Loucy (cell line): ENCODE data around the gene DOC2A.

Source experiments
- H2AFZ ChIP-seq: fragments of 200-600 bp; sonication (generic); 2 replicates; pipeline ENCODE4 v1.6.0; 2016; ENCODE audit warnings: antibody characterized with exemption, mild to moderate bottlenecking, low read length, moderate library complexity
- H3F3A ChIP-seq: fragments of 200-600 bp; 2 replicates; pipeline ENCODE4 v1.6.0; 2016; ENCODE audit warnings: antibody characterized with exemption, low read depth, mild to moderate bottlenecking
- H3K27me3 ChIP-seq: fragments of 200-600 bp; sonication (generic); 2 replicates; pipeline ENCODE4 v1.6.1; 2014; ENCODE audit warnings: low read length, mild to moderate bottlenecking; ENCODE audit not compliant: insufficient read depth, poor library complexity, severe bottlenecking
- H3K36me3 ChIP-seq: fragments of 200-600 bp; sonication (generic); 2 replicates; pipeline ENCODE4 v1.6.1; 2016; ENCODE audit warnings: low read length; ENCODE audit not compliant: insufficient read depth
- H3K4me1 ChIP-seq: fragments of 200-600 bp; sonication (generic); 2 replicates; pipeline ENCODE4 v1.5.1; 2014; ENCODE audit warnings: low read length, mild to moderate bottlenecking; ENCODE audit not compliant: insufficient read depth, poor library complexity, severe bottlenecking
- H3K4me2 ChIP-seq: fragments of 200-600 bp; sonication (generic); 2 replicates; pipeline ENCODE4 v1.6.0; 2014; ENCODE audit warnings: antibody characterized with exemption, low read length, low read depth, mild to moderate bottlenecking; ENCODE audit not compliant: poor library complexity, severe bottlenecking
- H3K4me3 ChIP-seq: fragments of 200-600 bp; sonication (generic); 2 replicates; pipeline ENCODE4 v1.5.1; 2014; ENCODE audit warnings: low read length, mild to moderate bottlenecking, mixed read lengths; ENCODE audit not compliant: poor library complexity, severe bottlenecking
- H3K79me2 ChIP-seq: fragments of 200-600 bp; sonication (generic); 2 replicates; pipeline ENCODE4 v1.6.1; 2014; ENCODE audit warnings: low read length; ENCODE audit not compliant: insufficient read depth
- H3K9ac ChIP-seq: fragments of 200-600 bp; sonication (generic); 2 replicates; pipeline ENCODE4 v1.6.0; 2014; ENCODE audit warnings: mild to moderate bottlenecking, low read depth, low read length, moderate library complexity; ENCODE audit not compliant: poor library complexity, severe bottlenecking
- H3K9me2 ChIP-seq: fragments of 200-600 bp; sonication (generic); replicated peaks from 2 replicates; pipeline ENCODE4 v1.6.1; 2016; ENCODE audit warnings: low read depth, low read length, mixed read lengths
- H3K9me3 ChIP-seq: fragments of 200-600 bp; sonication (generic); 2 replicates; pipeline ENCODE4 v1.6.1; 2014; ENCODE audit warnings: mild to moderate bottlenecking, antibody characterized with exemption, low read length, low read depth; ENCODE audit not compliant: insufficient read depth
- H4K20me1 ChIP-seq: fragments of 200-600 bp; sonication (generic); 2 replicates; pipeline ENCODE4 v1.6.0; 2014; ENCODE audit warnings: antibody characterized with exemption, low read length, mild to moderate bottlenecking; ENCODE audit not compliant: insufficient read depth, poor library complexity, severe bottlenecking
- EZH2phosphoT487 ChIP-seq: fragments of 200-600 bp; IDR thresholded peaks from 2 replicates; pipeline ENCODE4 v1.6.1; 2018; ENCODE audit warnings: antibody characterized with exemption, mild to moderate bottlenecking, moderate library complexity, borderline replicate concordance
- TF ChIP-seq, protein P1 (sequence below): fragments of 200-600 bp; sonication (generic); conservative IDR thresholded peaks from 2 replicates; pipeline ENCODE4 v1.5.1; 2014; ENCODE audit warnings: mild to moderate bottlenecking, antibody characterized with exemption, low read length

The DOC2A gene

DNA sequence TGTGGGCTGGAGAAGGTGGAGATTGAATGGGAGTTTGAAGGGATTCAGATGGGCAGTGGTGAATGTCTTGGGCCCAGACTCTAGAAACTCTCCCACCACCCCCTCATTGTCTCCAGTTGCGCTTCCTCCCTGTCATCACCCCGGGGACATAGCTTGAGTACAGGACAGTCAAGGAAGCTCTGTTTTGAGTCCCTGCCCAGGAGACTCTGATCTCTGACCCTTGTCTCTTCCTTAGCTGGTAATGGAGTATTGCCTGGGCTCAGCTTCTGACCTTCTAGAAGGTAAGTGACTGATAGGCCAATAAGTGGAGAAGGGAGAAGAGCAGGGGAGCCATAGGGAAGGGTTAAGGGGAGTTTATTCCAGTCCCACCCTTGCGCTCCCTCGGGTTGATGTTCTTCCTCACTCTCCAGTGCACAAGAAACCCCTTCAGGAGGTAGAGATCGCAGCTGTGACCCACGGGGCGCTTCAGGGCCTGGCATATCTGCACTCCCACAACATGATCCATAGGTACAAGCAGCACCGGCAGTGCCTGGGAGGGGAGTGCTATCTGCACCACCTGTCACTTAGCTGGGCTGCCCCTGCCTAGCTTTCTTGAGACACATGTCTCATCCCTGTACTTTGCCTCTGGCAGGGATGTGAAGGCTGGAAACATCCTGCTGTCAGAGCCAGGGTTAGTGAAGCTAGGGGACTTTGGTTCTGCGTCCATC, 32.1 kb downstream of the DOC2A start:
- no peak overlapping the region for H2AFZ ChIP-seq
- peaks cover 52% of the 10 kb centered on the region for H3K79me2 ChIP-seq
- H3K27me3 ChIP-seq = no peaks in the 10 kb centered on the region
- H3K4me2 ChIP-seq = peak overlapping the region; percentile 86
- no peak overlapping the region for H3K4me3 ChIP-seq
- TF ChIP-seq, protein P1, sequence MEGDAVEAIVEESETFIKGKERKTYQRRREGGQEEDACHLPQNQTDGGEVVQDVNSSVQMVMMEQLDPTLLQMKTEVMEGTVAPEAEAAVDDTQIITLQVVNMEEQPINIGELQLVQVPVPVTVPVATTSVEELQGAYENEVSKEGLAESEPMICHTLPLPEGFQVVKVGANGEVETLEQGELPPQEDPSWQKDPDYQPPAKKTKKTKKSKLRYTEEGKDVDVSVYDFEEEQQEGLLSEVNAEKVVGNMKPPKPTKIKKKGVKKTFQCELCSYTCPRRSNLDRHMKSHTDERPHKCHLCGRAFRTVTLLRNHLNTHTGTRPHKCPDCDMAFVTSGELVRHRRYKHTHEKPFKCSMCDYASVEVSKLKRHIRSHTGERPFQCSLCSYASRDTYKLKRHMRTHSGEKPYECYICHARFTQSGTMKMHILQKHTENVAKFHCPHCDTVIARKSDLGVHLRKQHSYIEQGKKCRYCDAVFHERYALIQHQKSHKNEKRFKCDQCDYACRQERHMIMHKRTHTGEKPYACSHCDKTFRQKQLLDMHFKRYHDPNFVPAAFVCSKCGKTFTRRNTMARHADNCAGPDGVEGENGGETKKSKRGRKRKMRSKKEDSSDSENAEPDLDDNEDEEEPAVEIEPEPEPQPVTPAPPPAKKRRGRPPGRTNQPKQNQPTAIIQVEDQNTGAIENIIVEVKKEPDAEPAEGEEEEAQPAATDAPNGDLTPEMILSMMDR = no peak
- no peak for TF ChIP-seq EZH2phosphoT487
- peaks cover 58% of the 10 kb centered on the region for H3K36me3 ChIP-seq
- peaks cover 48% of the 10 kb centered on the region for H4K20me1 ChIP-seq
- H3F3A ChIP-seq = no peaks in the 10 kb centered on the region
- H3K9me3 ChIP-seq = no peaks in the 10 kb centered on the region
- H3K9me2 ChIP-seq = no peaks in the 10 kb centered on the region
- H3K9ac ChIP-seq = no peak overlapping the region
- peaks cover 33% of the 10 kb centered on the region for H3K4me1 ChIP-seq

DNA sequence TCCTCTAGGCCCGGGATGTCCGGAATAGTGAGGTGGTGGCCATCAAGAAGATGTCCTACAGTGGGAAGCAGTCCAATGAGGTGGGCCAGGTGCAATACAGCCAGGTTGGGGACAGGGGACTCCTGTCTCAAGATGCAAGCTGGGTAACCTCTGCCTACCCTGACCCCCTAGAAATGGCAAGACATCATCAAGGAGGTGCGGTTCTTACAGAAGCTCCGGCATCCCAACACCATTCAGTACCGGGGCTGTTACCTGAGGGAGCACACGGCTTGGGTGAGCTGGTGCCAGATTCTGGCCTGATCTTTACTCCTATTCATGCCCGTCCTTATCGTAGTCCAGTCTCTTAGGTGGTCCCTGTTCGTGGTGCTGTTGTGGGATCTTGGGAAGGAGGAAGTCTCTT, 32.7 kb downstream of the DOC2A start:
- Histone ChIP-seq H4K20me1 (peaks cover 48% of the 10 kb centered on the region), H2AFZ (no peak overlapping the region), H3K9me2 (no peaks in the 10 kb centered on the region), H3F3A (no peaks in the 10 kb centered on the region), H3K9ac (peak overlapping the region; percentile 96), H3K79me2 (peaks cover 52% of the 10 kb centered on the region), H3K27me3 (no peaks in the 10 kb centered on the region), H3K36me3 (peaks cover 52% of the 10 kb centered on the region), H3K9me3 (no peaks in the 10 kb centered on the region), H3K4me2 (peak overlapping the region; percentile 86), H3K4me3 (peak overlapping the region; percentile 97), H3K4me1 (peaks cover 34% of the 10 kb centered on the region)
- TF ChIP-seq EZH2phosphoT487 = no peak
- TF ChIP-seq, protein P1 = no peak

DNA sequence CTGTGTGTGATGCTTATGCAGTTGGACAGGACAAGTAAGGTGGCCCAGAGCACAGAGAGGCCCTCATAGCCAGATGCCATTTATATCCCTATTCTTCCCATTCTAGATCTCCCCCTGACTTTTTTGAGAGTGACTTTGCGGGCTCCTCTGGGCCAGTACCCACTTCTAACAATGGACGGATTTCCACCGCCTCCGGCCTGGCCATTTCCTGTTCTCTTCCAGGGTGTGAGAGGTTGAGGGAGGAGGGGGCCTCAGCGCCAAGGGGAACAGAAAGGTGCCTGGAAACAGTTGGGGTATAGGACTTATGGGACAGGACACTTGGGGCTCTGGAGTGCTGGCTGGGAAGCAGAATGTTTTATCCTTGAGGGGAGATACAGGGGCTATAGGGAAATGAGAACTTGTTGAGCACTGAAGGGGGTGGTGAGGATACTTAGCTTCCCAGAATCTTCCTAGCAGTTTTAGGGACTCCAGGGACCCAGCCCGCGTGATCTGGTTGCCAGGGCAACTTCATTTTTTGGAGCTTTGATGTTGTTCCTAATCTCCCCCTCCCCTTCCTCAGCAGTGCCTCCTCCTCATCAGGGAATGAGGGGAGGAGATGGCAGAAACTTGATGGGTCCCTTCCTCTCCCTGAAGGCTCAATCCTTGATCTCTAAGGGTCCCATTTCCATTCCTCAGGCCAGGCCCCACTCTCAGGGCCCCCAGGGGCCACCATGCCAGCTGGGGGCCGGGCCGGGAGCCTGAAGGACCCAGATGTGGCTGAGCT, 33.6 kb downstream of the DOC2A start:
- no peaks in the 10 kb centered on the region for H3K9me3 ChIP-seq
- peaks cover 43% of the 10 kb centered on the region for H3K36me3 ChIP-seq
- no peaks in the 10 kb centered on the region for H3K27me3 ChIP-seq
- H3K79me2 ChIP-seq = peaks cover 52% of the 10 kb centered on the region
- TF ChIP-seq, protein P1 = no peak
- TF ChIP-seq EZH2phosphoT487 = no peak
- H2AFZ ChIP-seq = no peak overlapping the region
- peak overlapping the region; percentile 97 for H3K4me3 ChIP-seq
- peak overlapping the region; percentile 96 for H3K9ac ChIP-seq
- H4K20me1 ChIP-seq = peaks cover 48% of the 10 kb centered on the region
- no peaks in the 10 kb centered on the region for H3F3A ChIP-seq
- H3K4me2 ChIP-seq = peak overlapping the region; percentile 86
- no peaks in the 10 kb centered on the region for H3K9me2 ChIP-seq
- H3K4me1 ChIP-seq = peaks cover 42% of the 10 kb centered on the region
